GM21381 (cell line): Measurements from ENCODE around the gene AEN.

Experiments
- ATAC-seq: cut with Tn5 transposase; IDR thresholded peaks from one replicate; pipeline ENCODE4 v1.9.1; 2021; ENCODE audit warnings: mild to moderate bottlenecking, moderate library complexity; ENCODE audit not compliant: unreplicated experiment

The AEN gene

DNA sequence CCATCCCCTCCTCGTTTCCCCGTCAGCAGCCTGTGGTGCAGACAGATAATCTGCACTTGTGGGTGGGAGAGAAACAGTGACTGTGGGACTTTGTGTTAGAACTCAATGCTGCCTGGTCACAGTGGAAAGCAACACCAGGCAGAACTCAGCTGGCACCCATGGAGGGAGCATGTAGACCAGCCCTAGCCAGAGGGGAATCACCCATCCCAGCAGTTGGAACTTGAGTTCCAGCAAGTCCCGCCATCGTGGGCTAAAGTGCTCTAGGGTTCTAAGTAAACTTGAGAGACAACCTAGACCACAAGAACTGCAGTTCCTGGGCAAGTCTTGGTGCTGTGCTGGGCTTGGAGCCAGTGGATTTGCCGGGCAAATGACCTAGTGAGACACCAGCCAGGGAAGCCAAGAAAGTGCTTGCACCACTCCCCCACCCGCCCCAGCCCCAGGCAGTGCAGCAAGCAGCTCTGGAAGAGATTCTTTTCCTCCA lies 42.0 kb downstream of the AEN start:
- no peak for ATAC-seq

DNA sequence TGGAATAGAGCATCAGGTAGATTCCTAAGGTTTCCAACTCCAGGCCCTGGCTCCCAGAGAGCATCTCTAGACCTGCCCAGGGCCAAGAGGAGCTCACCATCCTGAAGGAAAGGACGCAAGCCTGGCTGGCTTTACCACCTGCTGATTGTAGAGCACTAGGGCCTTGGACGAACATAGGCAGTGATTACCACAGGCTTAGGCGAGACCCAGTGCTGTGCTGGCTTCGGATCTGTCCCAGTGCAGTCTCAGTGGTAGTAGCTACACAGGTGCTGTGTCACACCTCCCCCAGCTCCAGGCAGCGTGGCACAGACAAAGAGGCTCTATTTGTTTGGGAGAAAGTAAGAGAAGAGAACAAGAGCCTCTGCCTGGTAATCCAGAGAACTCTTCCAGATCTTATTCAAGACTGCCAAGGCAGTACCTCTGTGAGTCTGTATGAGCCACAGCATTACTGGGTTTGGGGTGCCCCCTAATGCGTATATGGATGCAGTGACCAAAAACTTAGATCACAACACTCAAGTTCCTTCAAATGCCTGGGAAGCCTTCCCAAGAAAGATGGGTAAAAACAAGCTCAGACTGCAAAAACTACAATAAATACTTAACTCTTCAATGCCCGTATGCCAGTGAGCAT lies 43.1 kb downstream of the AEN start:
- ATAC-seq, result no peak

DNA sequence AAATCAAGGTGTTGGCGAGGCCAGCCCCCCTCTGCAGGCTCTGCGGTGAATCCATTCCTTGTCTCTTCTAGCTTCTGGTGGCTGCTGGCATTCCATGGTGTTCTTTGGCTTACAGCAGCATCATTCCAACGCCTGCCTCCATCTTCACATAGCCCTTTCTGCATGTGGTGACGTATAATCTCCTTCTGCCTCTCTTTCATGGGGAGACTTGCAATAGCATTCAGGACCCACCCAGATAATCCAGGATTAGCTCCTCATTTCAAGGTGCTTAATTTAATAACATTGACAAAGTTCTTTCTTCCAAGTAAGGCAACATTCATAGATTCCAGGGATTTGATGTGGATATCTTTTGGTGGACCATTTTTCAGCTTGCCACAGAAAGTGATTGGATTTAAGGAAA lies 53.5 kb downstream of the AEN start:
- ATAC-seq, result no peak

DNA sequence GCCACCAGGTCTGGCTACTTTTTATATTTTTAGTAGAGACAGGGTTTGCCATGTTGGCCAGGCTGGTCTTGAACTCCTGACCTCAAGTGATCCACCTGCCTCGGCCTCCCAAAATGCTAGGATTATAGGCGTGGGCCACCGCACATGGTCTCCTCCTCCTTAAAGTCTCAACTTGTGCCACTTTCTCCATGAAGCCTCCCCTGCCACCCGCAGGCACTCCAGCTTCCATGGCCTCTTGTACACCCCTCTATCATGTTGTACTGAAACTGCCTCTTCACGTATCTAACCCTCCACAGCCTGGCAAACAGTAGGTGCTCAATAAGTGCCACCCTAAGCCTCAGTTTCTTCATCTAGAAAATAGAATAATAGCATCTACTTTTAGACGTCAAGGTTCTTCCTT lies 57.6 kb downstream of the AEN start:
- no peak for ATAC-seq

DNA sequence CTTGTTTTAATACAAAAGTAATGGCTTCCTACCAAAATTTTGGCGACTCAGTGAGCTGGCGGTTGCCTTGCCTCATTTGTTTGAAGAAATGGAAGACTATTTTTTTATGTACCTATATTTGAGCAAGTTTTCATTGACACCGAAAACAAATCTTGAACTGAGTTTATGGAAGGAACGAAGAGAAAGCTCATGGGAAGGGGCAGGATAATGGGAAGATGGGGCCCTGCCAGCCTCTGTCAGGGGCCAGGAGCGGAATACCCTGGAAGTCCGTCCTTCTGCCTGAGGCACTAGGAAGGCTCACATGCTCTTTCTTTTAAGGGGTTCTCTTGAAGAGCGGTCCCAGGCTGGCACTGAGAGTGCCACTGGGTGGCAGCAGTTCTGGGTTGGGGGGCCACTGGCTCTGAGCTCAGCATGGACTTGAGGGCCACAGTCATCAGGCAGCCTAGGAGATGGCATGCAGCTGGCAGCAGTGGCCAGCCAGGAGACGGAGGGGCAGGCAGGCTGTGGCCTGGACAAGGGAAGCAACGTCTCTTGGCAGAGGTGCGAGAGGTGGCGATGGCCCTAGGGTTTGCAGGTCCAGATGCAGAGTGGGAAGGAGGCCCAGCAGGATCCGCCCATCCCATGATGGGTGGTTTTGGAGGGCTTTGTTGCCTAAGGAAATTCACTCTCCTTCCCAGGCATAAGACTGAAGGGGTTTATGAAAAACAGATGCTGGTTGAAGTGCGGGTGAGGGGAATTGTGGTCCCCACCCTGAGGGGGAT lies 59.3 kb downstream of the AEN start:
- ATAC-seq, result no peak

DNA sequence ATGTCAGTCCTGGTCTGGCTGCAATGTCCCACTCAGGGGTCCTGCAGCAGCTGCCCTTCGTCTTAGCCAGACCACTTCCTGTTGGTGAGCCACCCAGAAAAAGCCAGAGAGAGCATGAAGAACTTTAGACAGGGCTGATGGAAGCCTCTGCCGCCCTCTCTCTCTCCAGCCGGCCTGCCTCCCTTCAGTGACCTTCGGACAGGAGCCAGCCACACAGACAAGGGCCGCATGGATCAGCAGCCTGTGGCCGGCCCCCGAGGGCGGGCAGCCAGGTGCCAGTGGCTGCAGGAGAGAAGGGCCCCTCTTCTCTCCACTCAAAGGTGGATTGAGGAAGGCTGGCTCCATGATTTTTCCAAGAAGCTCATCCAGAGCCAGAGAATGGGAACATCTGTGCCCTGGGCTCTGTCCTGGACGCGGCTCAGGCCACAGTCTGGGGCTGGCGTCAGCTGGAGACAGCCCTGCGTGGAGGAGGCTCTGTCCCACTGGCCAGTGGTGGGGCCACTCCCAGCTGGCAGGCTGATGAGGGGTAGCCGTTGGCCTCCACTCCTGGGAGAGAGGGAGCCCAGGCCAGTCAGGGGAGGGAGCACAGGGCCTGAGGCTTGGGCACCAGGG lies 60.6 kb downstream of the AEN start:
- no peak for ATAC-seq
